GM23338 (cell line): ENCODE results near the gene PIGS. TPM values are rescaled to one million over a fixed set of nuclear protein-coding genes. Genes with fewer than 3 reads are reported as not detected.

Experiments
- ATAC-seq: fragments of 200-7000 bp; cut with Tn5 transposase; 3 replicates; pipeline ENCODE4 v1.9.1; 2020
- DNase-seq: peaks from one replicate; pipeline ENCODE4 v3.0.0-alpha.2; 2015; ENCODE audit warnings: low spot score
- H2AFZ ChIP-seq: fragments of 200-600 bp; sonication (generic); 2 replicates; pipeline ENCODE4 v1.8.0; 2016; ENCODE audit warnings: antibody characterized with exemption, mild to moderate bottlenecking, moderate library complexity
- H3F3A ChIP-seq: fragments of 200-600 bp; sonication (generic); replicated peaks from 2 replicates; pipeline ENCODE4 v1.8.0; 2017; ENCODE audit warnings: antibody characterized with exemption, mixed run types, low read depth
- H3K27ac ChIP-seq: fragments of 200-600 bp; sonication (generic); 2 replicates; pipeline ENCODE4 v1.6.1; 2016; ENCODE audit warnings: low read depth
- H3K27me3 ChIP-seq: fragments of 200-600 bp; sonication (generic); 2 replicates; pipeline ENCODE4 v1.8.0; 2016; ENCODE audit warnings: mild to moderate bottlenecking, mixed run types, moderate library complexity; ENCODE audit not compliant: insufficient read depth
- H3K36me3 ChIP-seq: fragments of 200-600 bp; sonication (generic); 2 replicates; pipeline ENCODE4 v1.8.0; 2016; ENCODE audit warnings: mild to moderate bottlenecking; ENCODE audit not compliant: insufficient read depth
- H3K4me1 ChIP-seq: fragments of 200-600 bp; sonication (generic); 2 replicates; pipeline ENCODE4 v1.8.0; 2016; ENCODE audit warnings: mild to moderate bottlenecking, moderate library complexity; ENCODE audit not compliant: insufficient read depth
- H3K4me2 ChIP-seq: fragments of 200-600 bp; sonication (generic); 2 replicates; pipeline ENCODE4 v1.7.1; 2017; ENCODE audit warnings: mixed run types
- H3K4me3 ChIP-seq: fragments of 200-600 bp; sonication (generic); 2 replicates; pipeline ENCODE4 v1.6.1; 2016; ENCODE audit warnings: mixed run types
- H3K79me2 ChIP-seq: fragments of 200-600 bp; sonication (generic); replicated peaks from 2 replicates; pipeline ENCODE4 v1.8.0; 2017; ENCODE audit warnings: mild to moderate bottlenecking; ENCODE audit not compliant: insufficient read depth
- H3K9me2 ChIP-seq: fragments of 200-600 bp; sonication (generic); 2 replicates; pipeline ENCODE4 v1.8.0; 2017; ENCODE audit not compliant: insufficient read depth
- H4K20me1 ChIP-seq: fragments of 200-600 bp; sonication (generic); replicated peaks from 2 replicates; pipeline ENCODE4 v1.8.0; 2017; ENCODE audit warnings: mild to moderate bottlenecking; ENCODE audit not compliant: insufficient read depth
- H3K27ac Mint-ChIP-seq: 2 replicates; pipeline ENCODE4 v1.8.0; 2020; ENCODE audit warnings: inconsistent platforms, mild to moderate bottlenecking, moderate library complexity, mixed read lengths
- H3K27me3 Mint-ChIP-seq: 3 replicates; pipeline ENCODE4 v1.8.0; 2022; ENCODE audit warnings: low read depth, mild to moderate bottlenecking, moderate library complexity, mixed read lengths, inconsistent platforms; ENCODE audit not compliant: insufficient read depth, poor library complexity
- H3K36me3 Mint-ChIP-seq: 3 replicates; pipeline ENCODE4 v1.8.0; 2021; ENCODE audit warnings: low read depth, mild to moderate bottlenecking, inconsistent platforms, moderate library complexity, mixed read lengths
- H3K4me1 Mint-ChIP-seq: 3 replicates; pipeline ENCODE4 v1.8.0; 2020; ENCODE audit warnings: mild to moderate bottlenecking, inconsistent platforms, mixed read lengths
- H3K4me3 Mint-ChIP-seq: 3 replicates; pipeline ENCODE4 v1.8.0; 2021; ENCODE audit warnings: moderate library complexity, mild to moderate bottlenecking, inconsistent platforms, mixed read lengths
- H3K9me3 Mint-ChIP-seq: 3 replicates; pipeline ENCODE4 v1.8.0; 2020; ENCODE audit warnings: moderate library complexity, mild to moderate bottlenecking, inconsistent platforms, mixed read lengths
- CREB1 ChIP-seq: fragments of 250-450 bp; sonication (Bioruptor Pico); IDR thresholded peaks from 2 replicates; pipeline ENCODE4 v1.5.0; 2020; ENCODE audit warnings: low read depth, mild to moderate bottlenecking, moderate library complexity
- CTCF ChIP-seq, 2 experiments: fragments of 200-600 bp in 1 of 2; sonication (generic) in 1 of 2; conservative IDR thresholded peaks; 2 replicates each; pipeline versions ENCODE4 v1.5.1 to v1.6.1; 2016 to 2017; ENCODE audit warnings: antibody characterized with exemption in 2 of 2, low read depth in 2 of 2, mild to moderate bottlenecking in 2 of 2, moderate library complexity in 1 of 2
- ETS1 ChIP-seq: IDR thresholded peaks from 2 replicates; pipeline ENCODE4 v1.6.1; 2016; ENCODE audit warnings: antibody characterized with exemption
- EZH2 ChIP-seq: fragments of 200-600 bp; sonication (generic); IDR thresholded peaks from one replicate; pipeline ENCODE4 v1.8.0; 2017; ENCODE audit warnings: antibody characterized with exemption, mild to moderate bottlenecking, low read depth; ENCODE audit not compliant: unreplicated experiment
- EZH2phosphoT487 ChIP-seq: fragments of 200-600 bp; sonication (generic); IDR thresholded peaks from one replicate; pipeline ENCODE4 v1.8.1; 2018; ENCODE audit warnings: antibody characterized with exemption; ENCODE audit not compliant: unreplicated experiment
- JUNB ChIP-seq: IDR thresholded peaks from one replicate; pipeline ENCODE4 v1.6.1; 2016; ENCODE audit warnings: antibody characterized with exemption; ENCODE audit not compliant: unreplicated experiment
- NANOG ChIP-seq: IDR thresholded peaks from 2 replicates; pipeline ENCODE4 v1.6.1; 2016; ENCODE audit warnings: antibody characterized with exemption, borderline replicate concordance
- POLR2AphosphoS5 ChIP-seq: IDR thresholded peaks from 2 replicates; pipeline ENCODE4 v1.6.1; 2016; ENCODE audit warnings: antibody characterized with exemption, low read depth
- REST ChIP-seq: IDR thresholded peaks from one replicate; pipeline ENCODE4 v1.6.1; 2018; ENCODE audit warnings: antibody characterized with exemption; ENCODE audit not compliant: unreplicated experiment
- ZNF114 ChIP-seq: fragments of 250-450 bp; sonication (Bioruptor Pico); IDR thresholded peaks from 2 replicates; pipeline ENCODE4 v1.5.0; 2020; ENCODE audit warnings: mild to moderate bottlenecking, moderate library complexity
- ZNF331 ChIP-seq: fragments of 250-450 bp; sonication (Bioruptor Pico); IDR thresholded peaks from 2 replicates; pipeline ENCODE4 v1.5.0; 2020; ENCODE audit warnings: low read depth, mild to moderate bottlenecking, moderate library complexity
- ZNF462 ChIP-seq: fragments of 250-450 bp; sonication (Bioruptor Pico); IDR thresholded peaks from 2 replicates; pipeline ENCODE4 v1.5.0; 2020; ENCODE audit warnings: mild to moderate bottlenecking, moderate library complexity
- polyA plus RNA-seq: library from polyadenylated mRNA; unstranded; fragments of >200 nt; fragmentation: Nextera tagmentation; extraction: Ambion mirVana; gene quantifications from 2 replicates; pipeline ENCODE4 v1.2.1, GENCODE V29; 2016
- total RNA-seq: library from RNA; depleted of rRNA; stranded (reverse); fragments of >200 nt; shearing (Covaris generic); gene quantifications from 2 replicates; pipeline ENCODE4 v1.2.3, GENCODE V29; 2014

Gene PIGS
- total and polyA plus RNA-seq, 2 experiments from 2014 or later = 16.4 to 53.2 TPM

- no peaks in the 10 kb centered on the region for H3K36me3 ChIP-seq
- no peak overlapping the region for H2AFZ ChIP-seq
- no peak overlapping the region for H3K4me3 ChIP-seq
- TF ChIP-seq CREB1 (CRISPR knock-in tag) (no peak), ZNF462 (CRISPR knock-in tag) (no peak), ETS1 (no peak), EZH2phosphoT487 (no peak), EZH2 (no peak), ZNF331 (no peak), REST (no peak), ZNF114 (CRISPR knock-in tag) (no peak), CTCF (conservative IDR thresholded peaks at IDR 0.05; ENCODE audit: low read depth in 2 of 2) (no peak), JUNB (no peak), POLR2AphosphoS5 (no peak), NANOG (no peak)
- 0 out of 3 replicates have a peak, but pooled peaks cover 3% of the 10 kb centered on the region for H3K4me1 Mint-ChIP-seq
- ATAC-seq = no peak
- H4K20me1 ChIP-seq = no peaks in the 10 kb centered on the region
- H3K36me3 Mint-ChIP-seq = no peaks in the 10 kb centered on the region
- H3K4me2 ChIP-seq = no peak overlapping the region
- H3F3A ChIP-seq = no peaks in the 10 kb centered on the region
- H3K27me3 Mint-ChIP-seq = peaks cover 10% of the 10 kb centered on the region
- no peaks in the 10 kb centered on the region; the same call in 1 of the 2 replicates for H3K4me1 ChIP-seq
- H3K79me2 ChIP-seq = no peaks in the 10 kb centered on the region
- no peak overlapping the region for H3K27ac ChIP-seq
- no peak overlapping the region for H3K27ac Mint-ChIP-seq
- H3K4me3 Mint-ChIP-seq = no peak overlapping the region
- H3K27me3 ChIP-seq = no peaks in the 10 kb centered on the region
- no peak for DNase-seq
- H3K9me2 ChIP-seq = no peaks in the 10 kb centered on the region
- no peaks in the 10 kb centered on the region for H3K9me3 Mint-ChIP-seq
Measured at GRCh38 chr17:28536532-28537218, 34.6 kb downstream of the PIGS start.
